WTC11 (cell line): ENCODE measurements around the gene TMEM98. TPM values are rescaled to one million over a fixed set of nuclear protein-coding genes. Genes with fewer than 3 reads are reported as not detected.

Experiments used
- ATAC-seq: fragments of 200-7000 bp; cut with Tn5 transposase; 2 replicates; pipeline ENCODE4 v1.10.0; 2021; ENCODE audit warnings: mild to moderate bottlenecking, moderate library complexity
- CTCF ChIA-PET: fragments of 300-600 bp; sonication (Branson Sonifier 250); formaldehyde crosslinking; loops from one replicate; lab custom pipeline; 2021; ENCODE audit warnings: antibody characterized with exemption; lab: Charles Lee
- POLR2A ChIA-PET: fragments of 350-600 bp; sonication (Branson Sonifier 250); formaldehyde crosslinking; loops from one replicate; lab custom pipeline; 2021; ENCODE audit warnings: antibody characterized with exemption; lab: Charles Lee
- DNase-seq: peaks from one replicate; pipeline ENCODE4 v3.0.0; 2021; ENCODE audit warnings: low spot score
- H3K27ac Mint-ChIP-seq: 2 replicates; pipeline ENCODE4 v1.8.0; 2021; ENCODE audit warnings: mixed read lengths
- H3K27me3 Mint-ChIP-seq: 2 replicates; pipeline ENCODE4 v1.8.0; 2021; ENCODE audit warnings: low read depth, mild to moderate bottlenecking, moderate library complexity, mixed read lengths
- H3K36me3 Mint-ChIP-seq: 2 replicates; pipeline ENCODE4 v1.8.0; 2021; ENCODE audit warnings: mixed read lengths
- H3K4me1 Mint-ChIP-seq: 2 replicates; pipeline ENCODE4 v1.8.0; 2022; ENCODE audit warnings: mixed read lengths
- H3K4me3 Mint-ChIP-seq: 2 replicates; pipeline ENCODE4 v1.8.0; 2021; ENCODE audit warnings: mild to moderate bottlenecking, moderate library complexity, mixed read lengths
- H3K9me3 Mint-ChIP-seq: 2 replicates; pipeline ENCODE4 v1.8.0; 2021; ENCODE audit warnings: mixed read lengths
- EMX1 ChIP-seq: fragments of 250-450 bp; sonication (Bioruptor Pico); IDR thresholded peaks from 2 replicates; pipeline ENCODE4 v1.8.0; 2021; ENCODE audit warnings: mild to moderate bottlenecking
- ESRRA ChIP-seq: sonication (generic); formaldehyde crosslinking; IDR thresholded peaks from 2 replicates; pipeline ENCODE4 v1.8.1; 2022; ENCODE audit warnings: mild to moderate bottlenecking, missing genetic modification reagents, borderline replicate concordance
- FOXK1 ChIP-seq: sonication (generic); formaldehyde crosslinking; IDR thresholded peaks from 2 replicates; pipeline ENCODE4 v1.8.0; 2022; ENCODE audit warnings: mild to moderate bottlenecking, moderate library complexity, missing genetic modification reagents
- MXD4 ChIP-seq: fragments of 250-450 bp; sonication (Bioruptor Pico); IDR thresholded peaks from 2 replicates; pipeline ENCODE4 v1.8.0; 2021; ENCODE audit warnings: mild to moderate bottlenecking, moderate library complexity, borderline replicate concordance
- RELA ChIP-seq: sonication (generic); formaldehyde crosslinking; IDR thresholded peaks from 2 replicates; pipeline ENCODE4 v1.8.1; 2022; ENCODE audit warnings: missing genetic modification reagents, mild to moderate bottlenecking, borderline replicate concordance
- SP1 ChIP-seq: sonication (generic); formaldehyde crosslinking; conservative IDR thresholded peaks from 2 replicates; pipeline ENCODE4 v1.8.1; 2022; ENCODE audit warnings: missing genetic modification reagents
- ZNF423 ChIP-seq: fragments of 250-450 bp; sonication (Bioruptor Pico); IDR thresholded peaks from 2 replicates; pipeline ENCODE4 v2.1.2; 2022; ENCODE audit warnings: mild to moderate bottlenecking, moderate library complexity
- total RNA-seq: library from RNA; stranded (reverse); gene quantifications from 3 replicates; pipeline ENCODE4 v1.2.3, GENCODE V29; 2021
- TF ChIP-seq, protein P1 (sequence below): sonication (generic); formaldehyde crosslinking; conservative IDR thresholded peaks from 2 replicates; pipeline ENCODE4 v1.8.1; 2022; ENCODE audit warnings: mild to moderate bottlenecking, missing genetic modification reagents
- TF ChIP-seq, protein P2 (sequence below): sonication (generic); formaldehyde crosslinking; IDR thresholded peaks from 2 replicates; pipeline ENCODE4 v1.8.0; 2022; ENCODE audit warnings: missing genetic modification reagents
- TF ChIP-seq, protein P3 (sequence below): sonication (generic); formaldehyde crosslinking; IDR thresholded peaks from 2 replicates; pipeline ENCODE4 v1.8.1; 2023; ENCODE audit warnings: mild to moderate bottlenecking, moderate library complexity, missing genetic modification reagents
- TF ChIP-seq, protein P4 (sequence below): sonication (generic); formaldehyde crosslinking; IDR thresholded peaks from 2 replicates; pipeline ENCODE4 v1.8.1; 2022; ENCODE audit warnings: low read depth, missing genetic modification reagents, borderline replicate concordance
- TF ChIP-seq, protein P5 (sequence below): sonication (generic); formaldehyde crosslinking; IDR thresholded peaks from 2 replicates; pipeline ENCODE4 v1.8.0; 2023; ENCODE audit warnings: mild to moderate bottlenecking, missing genetic modification reagents
- TF ChIP-seq, protein P6 (sequence below): sonication (generic); formaldehyde crosslinking; IDR thresholded peaks from 2 replicates; pipeline ENCODE4 v1.8.0; 2022; ENCODE audit warnings: mild to moderate bottlenecking, missing genetic modification reagents
- TF ChIP-seq, protein P7 (sequence below): fragments of 250-450 bp; sonication (Bioruptor Pico); IDR thresholded peaks from 2 replicates; pipeline ENCODE4 v1.8.0; 2021; ENCODE audit warnings: mild to moderate bottlenecking
- TF ChIP-seq, protein P8 (sequence below): sonication (generic); formaldehyde crosslinking; IDR thresholded peaks from 2 replicates; pipeline ENCODE4 v1.8.1; 2023; ENCODE audit warnings: mild to moderate bottlenecking, missing genetic modification reagents, borderline replicate concordance
- TF ChIP-seq, protein P9 (sequence below): sonication (generic); formaldehyde crosslinking; IDR thresholded peaks from 2 replicates; pipeline ENCODE4 v1.8.1; 2023; ENCODE audit warnings: mild to moderate bottlenecking, missing genetic modification reagents

Gene TMEM98
- total RNA-seq, 1 experiment from 2014 or later, result 70.3 TPM

DNA sequence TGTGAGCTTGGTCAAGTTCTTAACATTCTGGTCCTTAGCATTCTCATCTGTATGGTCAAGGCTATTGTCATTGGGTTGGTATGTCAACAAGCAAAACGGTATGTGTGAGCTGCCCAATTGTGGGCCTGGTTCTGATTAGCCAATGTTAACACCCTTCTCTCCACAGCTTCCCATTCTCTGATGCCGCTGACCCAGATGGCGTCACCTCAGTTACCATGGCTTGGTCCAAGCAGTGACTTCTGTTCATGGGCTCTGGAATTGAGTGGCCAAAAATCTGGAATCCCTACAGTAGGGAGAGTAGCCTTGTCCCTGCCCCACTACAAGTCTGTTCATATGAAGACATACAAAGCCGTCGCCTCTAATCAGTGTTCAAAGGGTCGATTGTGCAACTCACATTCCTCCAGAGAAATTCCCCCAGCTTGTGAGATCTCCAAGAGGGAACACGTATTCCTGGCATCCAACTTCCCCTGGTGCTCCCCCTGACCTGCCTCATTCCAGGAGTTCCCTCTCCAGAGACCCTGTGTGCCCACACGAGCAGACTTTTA lies 15.8 kb downstream of the TMEM98 start (continued):
- TF ChIP-seq, protein P1, sequence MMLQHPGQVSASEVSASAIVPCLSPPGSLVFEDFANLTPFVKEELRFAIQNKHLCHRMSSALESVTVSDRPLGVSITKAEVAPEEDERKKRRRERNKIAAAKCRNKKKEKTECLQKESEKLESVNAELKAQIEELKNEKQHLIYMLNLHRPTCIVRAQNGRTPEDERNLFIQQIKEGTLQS (CRISPR knock-in tag), result no peak
- TF ChIP-seq ZNF423 (CRISPR knock-in tag), result no peak
- TF ChIP-seq, protein P2, sequence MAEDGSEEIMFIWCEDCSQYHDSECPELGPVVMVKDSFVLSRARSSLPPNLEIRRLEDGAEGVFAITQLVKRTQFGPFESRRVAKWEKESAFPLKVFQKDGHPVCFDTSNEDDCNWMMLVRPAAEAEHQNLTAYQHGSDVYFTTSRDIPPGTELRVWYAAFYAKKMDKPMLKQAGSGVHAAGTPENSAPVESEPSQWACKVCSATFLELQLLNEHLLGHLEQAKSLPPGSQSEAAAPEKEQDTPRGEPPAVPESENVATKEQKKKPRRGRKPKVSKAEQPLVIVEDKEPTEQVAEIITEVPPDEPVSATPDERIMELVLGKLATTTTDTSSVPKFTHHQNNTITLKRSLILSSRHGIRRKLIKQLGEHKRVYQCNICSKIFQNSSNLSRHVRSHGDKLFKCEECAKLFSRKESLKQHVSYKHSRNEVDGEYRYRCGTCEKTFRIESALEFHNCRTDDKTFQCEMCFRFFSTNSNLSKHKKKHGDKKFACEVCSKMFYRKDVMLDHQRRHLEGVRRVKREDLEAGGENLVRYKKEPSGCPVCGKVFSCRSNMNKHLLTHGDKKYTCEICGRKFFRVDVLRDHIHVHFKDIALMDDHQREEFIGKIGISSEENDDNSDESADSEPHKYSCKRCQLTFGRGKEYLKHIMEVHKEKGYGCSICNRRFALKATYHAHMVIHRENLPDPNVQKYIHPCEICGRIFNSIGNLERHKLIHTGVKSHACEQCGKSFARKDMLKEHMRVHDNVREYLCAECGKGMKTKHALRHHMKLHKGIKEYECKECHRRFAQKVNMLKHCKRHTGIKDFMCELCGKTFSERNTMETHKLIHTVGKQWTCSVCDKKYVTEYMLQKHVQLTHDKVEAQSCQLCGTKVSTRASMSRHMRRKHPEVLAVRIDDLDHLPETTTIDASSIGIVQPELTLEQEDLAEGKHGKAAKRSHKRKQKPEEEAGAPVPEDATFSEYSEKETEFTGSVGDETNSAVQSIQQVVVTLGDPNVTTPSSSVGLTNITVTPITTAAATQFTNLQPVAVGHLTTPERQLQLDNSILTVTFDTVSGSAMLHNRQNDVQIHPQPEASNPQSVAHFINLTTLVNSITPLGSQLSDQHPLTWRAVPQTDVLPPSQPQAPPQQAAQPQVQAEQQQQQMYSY, result no peak
- TF ChIP-seq SP1 (CRISPR knock-in tag), result no peak
- TF ChIP-seq, protein P3, sequence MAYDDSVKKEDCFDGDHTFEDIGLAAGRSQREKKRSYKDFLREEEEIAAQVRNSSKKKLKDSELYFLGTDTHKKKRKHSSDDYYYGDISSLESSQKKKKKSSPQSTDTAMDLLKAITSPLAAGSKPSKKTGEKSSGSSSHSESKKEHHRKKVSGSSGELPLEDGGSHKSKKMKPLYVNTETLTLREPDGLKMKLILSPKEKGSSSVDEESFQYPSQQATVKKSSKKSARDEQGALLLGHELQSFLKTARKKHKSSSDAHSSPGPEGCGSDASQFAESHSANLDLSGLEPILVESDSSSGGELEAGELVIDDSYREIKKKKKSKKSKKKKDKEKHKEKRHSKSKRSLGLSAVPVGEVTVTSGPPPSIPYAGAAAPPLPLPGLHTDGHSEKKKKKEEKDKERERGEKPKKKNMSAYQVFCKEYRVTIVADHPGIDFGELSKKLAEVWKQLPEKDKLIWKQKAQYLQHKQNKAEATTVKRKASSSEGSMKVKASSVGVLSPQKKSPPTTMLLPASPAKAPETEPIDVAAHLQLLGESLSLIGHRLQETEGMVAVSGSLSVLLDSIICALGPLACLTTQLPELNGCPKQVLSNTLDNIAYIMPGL, result no peak

DNA sequence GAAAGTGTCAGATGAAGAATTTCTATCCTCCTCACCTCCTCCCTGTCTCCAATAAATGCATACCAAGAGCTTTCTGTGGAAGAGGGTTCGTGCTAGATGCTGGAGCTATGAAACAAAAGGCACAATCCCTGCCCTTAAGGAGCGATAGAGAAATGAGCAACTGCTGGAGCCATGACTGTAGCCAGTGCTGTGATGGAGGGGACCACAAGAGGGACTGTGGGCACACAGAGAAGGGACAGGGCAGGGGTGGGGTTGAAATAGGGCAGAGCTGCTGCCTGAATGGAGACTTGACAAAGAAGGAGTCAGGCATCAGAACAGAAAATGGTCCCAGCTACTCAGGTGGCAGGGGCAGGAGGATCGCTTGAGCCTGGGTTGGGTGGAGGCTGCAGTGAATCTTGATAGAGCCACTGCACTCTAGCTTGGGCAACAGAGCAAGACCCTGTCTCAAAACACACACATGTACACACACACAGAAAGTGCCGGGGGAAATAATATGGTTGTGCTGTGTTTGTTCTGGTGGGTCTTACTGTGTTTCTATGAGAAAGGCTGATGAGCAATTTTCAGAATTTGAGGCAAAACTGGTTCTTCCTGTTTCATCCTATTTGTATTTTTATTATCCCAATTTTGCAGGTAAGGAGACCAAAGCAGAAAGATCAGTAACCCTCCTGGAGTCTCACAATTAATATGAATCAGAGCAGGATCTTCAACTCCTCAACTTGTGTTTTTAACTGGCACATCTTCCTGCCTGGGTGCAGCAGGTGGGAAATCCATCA lies 16.5 kb downstream of the TMEM98 start:
- H3K36me3 Mint-ChIP-seq, result peaks cover 22% of the 10 kb centered on the region
- H3K9me3 Mint-ChIP-seq, result no peaks in the 10 kb centered on the region
- H3K27ac Mint-ChIP-seq, result no peak overlapping the region
- ChIA-PET CTCF (interaction anchor here (0.6 to 1.3 kb wide), 4 partner anchors 54 to 208 kb away, joined by 3 to 5 read pairs (median 4); no protein-coding TSS in a partner anchor), POLR2A (no interaction called here)
- no peak overlapping the region for H3K4me3 Mint-ChIP-seq
- H3K4me1 Mint-ChIP-seq, result peaks cover 7% of the 10 kb centered on the region
- no peak for DNase-seq
- peak; percentile 62 for ATAC-seq
- peaks cover 3% of the 10 kb centered on the region; the same call in 1 of the 2 replicates for H3K27me3 Mint-ChIP-seq
- TF ChIP-seq, protein P4, sequence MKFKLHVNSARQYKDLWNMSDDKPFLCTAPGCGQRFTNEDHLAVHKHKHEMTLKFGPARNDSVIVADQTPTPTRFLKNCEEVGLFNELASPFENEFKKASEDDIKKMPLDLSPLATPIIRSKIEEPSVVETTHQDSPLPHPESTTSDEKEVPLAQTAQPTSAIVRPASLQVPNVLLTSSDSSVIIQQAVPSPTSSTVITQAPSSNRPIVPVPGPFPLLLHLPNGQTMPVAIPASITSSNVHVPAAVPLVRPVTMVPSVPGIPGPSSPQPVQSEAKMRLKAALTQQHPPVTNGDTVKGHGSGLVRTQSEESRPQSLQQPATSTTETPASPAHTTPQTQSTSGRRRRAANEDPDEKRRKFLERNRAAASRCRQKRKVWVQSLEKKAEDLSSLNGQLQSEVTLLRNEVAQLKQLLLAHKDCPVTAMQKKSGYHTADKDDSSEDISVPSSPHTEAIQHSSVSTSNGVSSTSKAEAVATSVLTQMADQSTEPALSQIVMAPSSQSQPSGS (CRISPR knock-in tag), result no peak
- TF ChIP-seq, protein P5, sequence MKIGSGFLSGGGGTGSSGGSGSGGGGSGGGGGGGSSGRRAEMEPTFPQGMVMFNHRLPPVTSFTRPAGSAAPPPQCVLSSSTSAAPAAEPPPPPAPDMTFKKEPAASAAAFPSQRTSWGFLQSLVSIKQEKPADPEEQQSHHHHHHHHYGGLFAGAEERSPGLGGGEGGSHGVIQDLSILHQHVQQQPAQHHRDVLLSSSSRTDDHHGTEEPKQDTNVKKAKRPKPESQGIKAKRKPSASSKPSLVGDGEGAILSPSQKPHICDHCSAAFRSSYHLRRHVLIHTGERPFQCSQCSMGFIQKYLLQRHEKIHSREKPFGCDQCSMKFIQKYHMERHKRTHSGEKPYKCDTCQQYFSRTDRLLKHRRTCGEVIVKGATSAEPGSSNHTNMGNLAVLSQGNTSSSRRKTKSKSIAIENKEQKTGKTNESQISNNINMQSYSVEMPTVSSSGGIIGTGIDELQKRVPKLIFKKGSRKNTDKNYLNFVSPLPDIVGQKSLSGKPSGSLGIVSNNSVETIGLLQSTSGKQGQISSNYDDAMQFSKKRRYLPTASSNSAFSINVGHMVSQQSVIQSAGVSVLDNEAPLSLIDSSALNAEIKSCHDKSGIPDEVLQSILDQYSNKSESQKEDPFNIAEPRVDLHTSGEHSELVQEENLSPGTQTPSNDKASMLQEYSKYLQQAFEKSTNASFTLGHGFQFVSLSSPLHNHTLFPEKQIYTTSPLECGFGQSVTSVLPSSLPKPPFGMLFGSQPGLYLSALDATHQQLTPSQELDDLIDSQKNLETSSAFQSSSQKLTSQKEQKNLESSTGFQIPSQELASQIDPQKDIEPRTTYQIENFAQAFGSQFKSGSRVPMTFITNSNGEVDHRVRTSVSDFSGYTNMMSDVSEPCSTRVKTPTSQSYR (CRISPR knock-in tag), result no peak
- TF ChIP-seq EMX1 (CRISPR knock-in tag) (no peak), FOXK1 (CRISPR knock-in tag) (no peak), ESRRA (CRISPR knock-in tag) (no peak), MXD4 (no peak), RELA (CRISPR knock-in tag) (no peak)
- TF ChIP-seq, protein P6, sequence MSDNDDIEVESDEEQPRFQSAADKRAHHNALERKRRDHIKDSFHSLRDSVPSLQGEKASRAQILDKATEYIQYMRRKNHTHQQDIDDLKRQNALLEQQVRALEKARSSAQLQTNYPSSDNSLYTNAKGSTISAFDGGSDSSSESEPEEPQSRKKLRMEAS, result no peak
- TF ChIP-seq, protein P7, sequence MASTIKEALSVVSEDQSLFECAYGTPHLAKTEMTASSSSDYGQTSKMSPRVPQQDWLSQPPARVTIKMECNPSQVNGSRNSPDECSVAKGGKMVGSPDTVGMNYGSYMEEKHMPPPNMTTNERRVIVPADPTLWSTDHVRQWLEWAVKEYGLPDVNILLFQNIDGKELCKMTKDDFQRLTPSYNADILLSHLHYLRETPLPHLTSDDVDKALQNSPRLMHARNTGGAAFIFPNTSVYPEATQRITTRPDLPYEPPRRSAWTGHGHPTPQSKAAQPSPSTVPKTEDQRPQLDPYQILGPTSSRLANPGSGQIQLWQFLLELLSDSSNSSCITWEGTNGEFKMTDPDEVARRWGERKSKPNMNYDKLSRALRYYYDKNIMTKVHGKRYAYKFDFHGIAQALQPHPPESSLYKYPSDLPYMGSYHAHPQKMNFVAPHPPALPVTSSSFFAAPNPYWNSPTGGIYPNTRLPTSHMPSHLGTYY (CRISPR knock-in tag), result no peak
- TF ChIP-seq, protein P8, sequence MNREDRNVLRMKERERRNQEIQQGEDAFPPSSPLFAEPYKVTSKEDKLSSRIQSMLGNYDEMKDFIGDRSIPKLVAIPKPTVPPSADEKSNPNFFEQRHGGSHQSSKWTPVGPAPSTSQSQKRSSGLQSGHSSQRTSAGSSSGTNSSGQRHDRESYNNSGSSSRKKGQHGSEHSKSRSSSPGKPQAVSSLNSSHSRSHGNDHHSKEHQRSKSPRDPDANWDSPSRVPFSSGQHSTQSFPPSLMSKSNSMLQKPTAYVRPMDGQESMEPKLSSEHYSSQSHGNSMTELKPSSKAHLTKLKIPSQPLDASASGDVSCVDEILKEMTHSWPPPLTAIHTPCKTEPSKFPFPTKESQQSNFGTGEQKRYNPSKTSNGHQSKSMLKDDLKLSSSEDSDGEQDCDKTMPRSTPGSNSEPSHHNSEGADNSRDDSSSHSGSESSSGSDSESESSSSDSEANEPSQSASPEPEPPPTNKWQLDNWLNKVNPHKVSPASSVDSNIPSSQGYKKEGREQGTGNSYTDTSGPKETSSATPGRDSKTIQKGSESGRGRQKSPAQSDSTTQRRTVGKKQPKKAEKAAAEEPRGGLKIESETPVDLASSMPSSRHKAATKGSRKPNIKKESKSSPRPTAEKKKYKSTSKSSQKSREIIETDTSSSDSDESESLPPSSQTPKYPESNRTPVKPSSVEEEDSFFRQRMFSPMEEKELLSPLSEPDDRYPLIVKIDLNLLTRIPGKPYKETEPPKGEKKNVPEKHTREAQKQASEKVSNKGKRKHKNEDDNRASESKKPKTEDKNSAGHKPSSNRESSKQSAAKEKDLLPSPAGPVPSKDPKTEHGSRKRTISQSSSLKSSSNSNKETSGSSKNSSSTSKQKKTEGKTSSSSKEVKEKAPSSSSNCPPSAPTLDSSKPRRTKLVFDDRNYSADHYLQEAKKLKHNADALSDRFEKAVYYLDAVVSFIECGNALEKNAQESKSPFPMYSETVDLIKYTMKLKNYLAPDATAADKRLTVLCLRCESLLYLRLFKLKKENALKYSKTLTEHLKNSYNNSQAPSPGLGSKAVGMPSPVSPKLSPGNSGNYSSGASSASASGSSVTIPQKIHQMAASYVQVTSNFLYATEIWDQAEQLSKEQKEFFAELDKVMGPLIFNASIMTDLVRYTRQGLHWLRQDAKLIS (CRISPR knock-in tag), result no peak
- TF ChIP-seq, protein P9, sequence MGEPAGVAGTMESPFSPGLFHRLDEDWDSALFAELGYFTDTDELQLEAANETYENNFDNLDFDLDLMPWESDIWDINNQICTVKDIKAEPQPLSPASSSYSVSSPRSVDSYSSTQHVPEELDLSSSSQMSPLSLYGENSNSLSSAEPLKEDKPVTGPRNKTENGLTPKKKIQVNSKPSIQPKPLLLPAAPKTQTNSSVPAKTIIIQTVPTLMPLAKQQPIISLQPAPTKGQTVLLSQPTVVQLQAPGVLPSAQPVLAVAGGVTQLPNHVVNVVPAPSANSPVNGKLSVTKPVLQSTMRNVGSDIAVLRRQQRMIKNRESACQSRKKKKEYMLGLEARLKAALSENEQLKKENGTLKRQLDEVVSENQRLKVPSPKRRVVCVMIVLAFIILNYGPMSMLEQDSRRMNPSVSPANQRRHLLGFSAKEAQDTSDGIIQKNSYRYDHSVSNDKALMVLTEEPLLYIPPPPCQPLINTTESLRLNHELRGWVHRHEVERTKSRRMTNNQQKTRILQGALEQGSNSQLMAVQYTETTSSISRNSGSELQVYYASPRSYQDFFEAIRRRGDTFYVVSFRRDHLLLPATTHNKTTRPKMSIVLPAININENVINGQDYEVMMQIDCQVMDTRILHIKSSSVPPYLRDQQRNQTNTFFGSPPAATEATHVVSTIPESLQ, result no peak
